Activated naive CD8-positive, alpha-beta T cell treated with anti-CD3 and anti-CD28 coated beads, Interleukin-2, amount 50 U/mL, for 16 hours (primary cell): ENCODE measurements around the gene DOCK4.

Experiments used
- DNase-seq: peaks from one replicate; pipeline ENCODE4 v3.0.0-alpha.2; 2020; ENCODE audit warnings: low read depth, low spot score

The DOCK4 gene

DNA sequence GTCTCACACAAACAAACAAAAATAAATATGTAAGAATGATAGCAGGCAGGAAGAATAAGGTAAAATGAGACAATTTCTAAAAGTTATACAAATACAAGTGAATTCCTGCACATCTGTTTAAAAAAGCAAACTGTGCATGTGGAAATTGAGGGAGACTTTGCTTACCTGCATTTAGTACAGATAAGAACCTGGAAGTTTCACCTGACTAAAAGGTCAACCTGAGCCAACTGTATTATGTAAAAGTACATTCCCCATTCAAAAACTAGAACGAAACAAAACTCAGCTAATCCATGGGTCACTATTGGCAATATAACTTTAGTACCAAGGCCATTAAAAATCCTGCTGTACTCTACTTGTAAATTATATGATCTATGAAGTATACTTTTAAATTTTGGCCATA, 127.1 kb downstream of the DOCK4 start:
- no peak for DNase-seq

DNA sequence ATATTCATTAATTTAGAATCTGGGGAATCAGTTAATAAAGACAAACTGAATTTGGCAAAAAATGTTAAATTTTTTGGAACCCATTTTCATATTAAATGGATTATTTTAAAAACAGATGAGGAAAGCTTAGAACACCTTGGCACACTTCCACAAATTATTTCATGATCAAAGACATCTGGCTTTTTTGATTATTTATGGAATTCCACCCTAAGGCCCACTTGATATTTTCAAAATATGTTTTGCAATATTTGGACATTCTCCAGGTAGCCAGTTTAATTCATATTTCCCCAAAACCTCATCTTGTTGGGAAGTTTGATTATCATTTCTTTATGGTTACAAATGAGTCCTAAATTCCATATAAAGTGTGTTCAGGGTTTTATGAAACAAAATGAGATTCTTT, 129.9 kb downstream of the DOCK4 start:
- DNase-seq: no peak

- no peak for DNase-seq
These were observed 131.7 kb downstream of the DOCK4 start for GRCh38 chr7:112074464-112074863.

DNA sequence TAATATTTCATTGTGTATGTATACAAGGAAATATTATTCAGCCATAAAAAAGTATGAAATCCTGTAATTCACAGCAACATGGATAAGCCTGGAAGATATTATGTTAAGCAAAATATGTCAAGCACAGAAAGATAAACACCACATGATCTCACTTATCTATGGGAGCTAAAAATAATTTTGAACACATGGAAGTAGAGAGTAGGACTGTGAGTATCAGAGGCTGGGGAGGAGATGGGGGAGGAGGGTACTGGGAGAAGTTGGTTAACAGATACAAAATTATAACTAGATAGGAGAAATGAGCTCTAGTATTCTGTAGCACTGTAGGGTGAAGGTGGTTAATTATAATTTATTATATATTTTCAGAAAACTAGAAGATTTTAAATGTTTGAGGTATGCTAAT, 132.7 kb downstream of the DOCK4 start:
- DNase-seq: no peak

GRCh38 chr7:112072541-112073245, 133.5 kb downstream of the DOCK4 start:
- no peak for DNase-seq

DNA sequence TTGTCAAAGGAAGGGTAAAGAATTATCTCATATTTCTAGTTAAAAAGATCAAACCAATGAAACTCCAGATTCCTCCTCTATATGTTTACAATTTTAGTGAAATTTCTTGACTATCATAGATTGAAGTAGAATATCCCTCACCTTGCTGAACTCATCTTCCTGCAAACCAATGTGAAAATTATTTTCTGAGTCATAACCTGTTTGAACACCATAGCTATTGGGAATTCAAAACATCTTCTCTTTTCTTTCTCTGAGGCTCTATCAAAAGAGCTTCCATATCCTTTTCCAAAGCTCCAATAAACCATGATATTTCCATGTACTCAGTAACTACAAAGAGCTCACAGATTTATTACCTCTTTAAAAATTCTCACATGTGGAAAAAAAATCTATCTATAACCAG, 134.3 kb downstream of the DOCK4 start:
- DNase-seq: no peak

GRCh38 chr7:112070674-112071256, 135.4 kb downstream of the DOCK4 start:
- no peak for DNase-seq

DNA sequence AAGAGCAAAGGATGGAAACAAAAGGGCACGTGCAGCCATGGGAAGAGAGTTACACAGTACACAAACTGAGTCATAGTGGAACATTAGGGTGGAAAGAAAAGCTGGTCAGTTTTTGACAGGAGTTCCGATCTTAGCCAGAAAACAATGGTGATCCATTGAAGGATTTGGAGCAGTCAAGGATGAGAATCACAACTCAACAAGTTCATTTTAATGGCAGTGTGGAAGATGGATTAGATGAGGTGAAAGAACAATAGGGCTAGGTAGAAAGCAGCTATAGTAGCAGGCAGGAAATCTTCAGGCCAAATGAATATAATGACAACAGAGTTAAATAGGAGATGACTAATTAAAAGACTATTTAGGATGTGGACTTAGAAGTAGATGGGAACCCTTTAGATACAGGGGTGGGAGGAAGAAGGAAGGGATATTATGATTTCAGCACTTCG, 136.3 kb downstream of the DOCK4 start:
- no peak for DNase-seq

DNA sequence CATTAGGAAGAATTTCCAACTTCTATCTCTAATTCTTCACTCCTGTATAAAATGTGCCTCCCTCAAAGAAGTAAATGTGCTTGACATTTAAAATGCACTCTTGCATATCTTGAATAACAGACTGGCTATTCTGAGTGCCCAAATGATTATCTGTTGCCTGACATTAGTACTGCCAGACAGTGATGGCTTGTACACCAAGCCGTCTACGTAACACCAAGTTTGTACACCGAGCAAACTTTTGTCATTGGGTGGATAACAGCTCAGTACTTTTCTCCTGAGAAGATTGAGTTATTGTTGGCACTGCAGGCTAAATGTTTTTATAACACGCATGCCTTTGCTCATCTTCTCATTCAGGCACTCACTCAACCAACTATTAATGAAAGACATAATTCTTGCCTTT, 137.2 kb downstream of the DOCK4 start:
- DNase-seq: no peak

DNA sequence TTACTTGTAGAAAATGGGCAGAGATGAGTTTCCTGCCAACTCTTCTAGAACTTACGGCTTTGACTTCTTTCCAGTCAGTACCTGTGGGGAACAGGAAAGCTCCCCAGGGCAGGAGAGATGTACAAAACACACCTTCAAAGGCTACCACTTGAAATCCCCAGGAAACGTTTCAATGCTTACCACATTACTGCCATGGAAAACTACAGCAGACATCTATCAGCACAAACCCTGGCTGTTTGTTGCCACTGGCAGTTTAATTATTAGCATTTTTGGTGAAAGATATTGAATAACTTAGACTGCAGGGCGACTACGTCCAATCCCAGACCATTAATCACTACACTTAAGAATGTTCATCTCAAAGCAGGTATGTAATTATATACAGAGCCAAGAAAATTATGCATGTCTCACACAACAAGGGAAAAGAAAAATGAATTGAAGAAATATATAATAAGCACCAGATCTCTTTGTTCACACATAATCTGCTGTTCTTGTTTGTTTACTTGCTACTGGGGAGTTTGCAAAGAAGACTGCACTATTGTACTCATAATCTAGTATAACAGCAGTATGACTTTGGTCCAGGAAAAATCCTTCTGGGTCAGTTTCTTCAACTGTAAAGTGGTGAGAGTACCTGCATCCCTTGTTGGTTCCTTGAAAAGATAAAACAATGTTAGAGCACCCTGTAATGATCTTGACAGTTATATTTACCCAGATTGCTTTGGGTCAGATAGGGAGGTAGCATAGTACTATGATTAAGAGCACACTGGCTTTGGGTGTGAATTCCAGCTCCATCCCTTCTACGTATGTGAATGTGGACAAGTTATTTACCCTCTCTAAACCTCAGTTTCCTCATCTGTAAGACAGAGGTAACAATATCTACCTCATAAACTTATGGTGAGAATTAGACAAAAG, 138.3 kb downstream of the DOCK4 start:
- DNase-seq: no peak

- DNase-seq: no peak
These were observed 139.0 kb downstream of the DOCK4 start for GRCh38 chr7:112067200-112067599.

GRCh38 chr7:112065758-112066157, 140.4 kb downstream of the DOCK4 start:
- DNase-seq: no peak

DNA sequence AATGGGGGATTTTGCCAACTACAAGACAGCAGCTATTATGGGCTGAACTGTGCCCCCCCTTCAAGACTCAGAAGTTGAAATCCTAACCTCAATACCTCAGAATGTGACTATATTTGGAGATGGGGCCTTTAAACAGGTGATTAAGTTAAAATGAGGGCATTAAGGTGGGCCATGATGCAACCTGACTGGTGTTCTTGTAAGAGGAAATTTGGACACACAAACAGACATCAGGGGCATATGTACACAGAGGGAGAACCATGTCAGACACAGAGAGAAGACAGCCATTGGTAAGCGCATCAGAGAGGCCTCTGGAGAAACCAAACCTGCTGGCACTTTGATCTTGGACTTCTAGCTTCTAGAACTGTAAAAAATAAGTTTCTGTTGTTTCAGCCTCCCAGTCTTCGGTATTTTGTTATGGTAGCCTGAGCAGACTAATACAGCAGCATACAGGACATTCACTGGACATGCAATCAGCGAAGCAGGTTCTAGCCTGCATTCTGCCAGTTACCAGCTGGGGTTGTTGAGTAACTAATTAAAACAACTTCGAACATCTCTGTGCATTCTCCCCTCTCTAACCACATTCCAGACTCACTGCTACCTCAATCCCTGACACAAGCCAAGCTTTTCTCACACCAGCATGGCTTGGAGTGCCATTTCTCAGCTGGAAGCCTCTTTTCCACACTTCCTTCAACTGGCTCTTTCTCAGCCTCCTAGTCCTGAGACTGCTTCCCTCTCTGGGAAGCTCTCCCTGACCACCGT, 141.4 kb downstream of the DOCK4 start:
- DNase-seq: no peak

DNA sequence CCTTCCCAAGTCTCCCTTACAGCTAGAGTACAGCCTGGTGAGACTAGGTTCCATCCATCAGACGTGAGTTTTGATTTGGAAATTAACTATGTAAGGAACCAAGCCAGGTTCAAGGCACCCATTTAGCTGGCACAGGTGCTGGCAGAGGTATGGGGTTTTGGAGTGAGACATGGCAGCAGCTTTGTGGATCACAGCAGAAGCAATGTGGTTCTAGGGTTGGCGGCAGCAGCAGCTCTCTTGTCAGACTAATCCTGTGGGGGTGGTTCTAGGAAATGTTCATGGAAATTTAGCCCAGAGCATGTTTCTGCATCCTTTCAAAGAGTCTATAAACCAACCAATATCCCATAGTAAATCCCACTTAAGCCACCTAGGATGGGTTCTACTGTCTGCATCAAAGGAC, 142.2 kb downstream of the DOCK4 start:
- DNase-seq: no peak

DNA sequence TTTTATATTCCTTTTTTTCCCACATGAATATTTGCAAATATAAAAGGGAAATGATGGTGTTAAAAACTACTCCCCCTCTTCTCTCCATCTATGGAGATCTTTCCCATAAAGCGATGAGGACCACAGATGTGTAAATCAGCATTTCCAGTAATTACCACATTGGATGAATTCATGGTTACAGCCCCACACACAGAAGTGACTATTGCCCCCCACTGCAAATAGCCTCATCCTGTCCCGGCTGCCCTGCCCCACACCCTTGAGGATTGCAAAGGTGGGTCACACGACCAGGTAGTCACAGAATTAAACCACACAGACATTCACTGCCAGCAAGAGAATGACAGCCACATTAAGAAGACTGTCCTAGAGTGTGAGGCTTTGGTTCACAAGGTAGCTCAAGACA, 145.1 kb downstream of the DOCK4 start:
- no peak for DNase-seq

- DNase-seq: no peak
These were observed 145.6 kb downstream of the DOCK4 start for GRCh38 chr7:112060625-112061024.

DNA sequence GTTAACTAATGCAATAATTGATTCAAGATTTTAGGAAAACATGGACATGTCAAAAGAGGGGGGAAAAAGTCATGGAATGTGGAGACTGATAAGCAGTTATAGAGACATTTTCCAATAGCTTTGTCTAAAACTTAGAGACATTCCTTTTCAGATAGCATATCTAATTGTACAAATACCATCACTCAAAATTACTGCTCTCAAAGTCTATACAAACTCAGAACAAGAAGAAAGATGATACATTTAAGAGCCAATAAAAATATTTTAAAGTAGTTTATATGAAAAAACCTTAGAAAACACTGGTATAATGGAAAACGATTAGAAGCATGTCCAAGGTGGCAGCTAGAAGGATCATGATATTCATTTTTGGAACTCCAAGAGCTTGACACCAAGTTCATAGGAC, 146.5 kb downstream of the DOCK4 start:
- no peak for DNase-seq

DNA sequence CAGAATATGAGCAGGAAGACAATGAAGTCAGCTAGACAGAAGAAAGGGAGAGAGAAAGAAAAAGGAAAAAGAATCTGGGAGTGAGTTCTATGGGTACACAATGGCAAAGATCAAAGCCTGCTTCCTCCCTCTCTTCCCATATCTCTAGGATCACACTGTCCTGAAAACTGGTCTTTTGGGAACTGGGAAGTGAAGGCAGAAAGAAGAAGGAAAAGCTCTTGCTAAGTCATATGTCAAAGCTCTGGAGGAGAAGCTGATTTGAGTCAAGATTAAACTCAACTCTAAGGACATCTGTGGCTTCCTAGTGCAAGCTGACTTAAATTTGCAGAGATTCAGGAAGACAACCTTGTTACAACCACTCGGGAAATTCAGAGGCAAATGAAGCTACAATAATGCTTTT, 147.5 kb downstream of the DOCK4 start:
- no peak for DNase-seq

DNA sequence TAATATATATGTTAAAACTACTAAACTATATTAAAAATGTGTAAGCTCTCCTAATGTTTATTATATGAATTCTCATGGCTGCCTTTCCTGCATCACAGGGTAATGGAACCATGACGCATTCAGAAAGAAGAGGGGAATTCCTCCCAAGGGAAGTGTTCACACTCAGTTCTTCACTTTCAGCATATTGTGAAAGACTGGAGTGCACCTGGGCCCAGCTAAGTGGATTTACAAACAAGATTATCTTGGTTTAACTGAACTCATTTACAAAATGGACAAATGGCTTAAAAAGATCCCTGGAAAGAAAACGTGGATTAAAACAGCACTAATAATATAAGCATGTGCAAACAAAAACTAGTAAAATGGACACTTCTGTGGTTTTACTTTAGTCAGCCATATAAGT, 149.8 kb downstream of the DOCK4 start:
- no peak for DNase-seq

GRCh38 chr7:112053737-112054069, 152.5 kb downstream of the DOCK4 start:
- no peak for DNase-seq

- no peak for DNase-seq
These were observed 153.0 kb downstream of the DOCK4 start for GRCh38 chr7:112052993-112053736.
